NK-92 treated with Interleukin-12 subunit alpha and Interleukin-12 subunit beta, amount 100 ng/mL, for 24 hours (cell line): ENCODE measurements around the gene OPN4.

ENCODE experiments used
- DNase-seq: peaks from one replicate; lab custom pipeline; 2025; lab: John Stamatoyannopoulos, UW

The OPN4 gene

DNA sequence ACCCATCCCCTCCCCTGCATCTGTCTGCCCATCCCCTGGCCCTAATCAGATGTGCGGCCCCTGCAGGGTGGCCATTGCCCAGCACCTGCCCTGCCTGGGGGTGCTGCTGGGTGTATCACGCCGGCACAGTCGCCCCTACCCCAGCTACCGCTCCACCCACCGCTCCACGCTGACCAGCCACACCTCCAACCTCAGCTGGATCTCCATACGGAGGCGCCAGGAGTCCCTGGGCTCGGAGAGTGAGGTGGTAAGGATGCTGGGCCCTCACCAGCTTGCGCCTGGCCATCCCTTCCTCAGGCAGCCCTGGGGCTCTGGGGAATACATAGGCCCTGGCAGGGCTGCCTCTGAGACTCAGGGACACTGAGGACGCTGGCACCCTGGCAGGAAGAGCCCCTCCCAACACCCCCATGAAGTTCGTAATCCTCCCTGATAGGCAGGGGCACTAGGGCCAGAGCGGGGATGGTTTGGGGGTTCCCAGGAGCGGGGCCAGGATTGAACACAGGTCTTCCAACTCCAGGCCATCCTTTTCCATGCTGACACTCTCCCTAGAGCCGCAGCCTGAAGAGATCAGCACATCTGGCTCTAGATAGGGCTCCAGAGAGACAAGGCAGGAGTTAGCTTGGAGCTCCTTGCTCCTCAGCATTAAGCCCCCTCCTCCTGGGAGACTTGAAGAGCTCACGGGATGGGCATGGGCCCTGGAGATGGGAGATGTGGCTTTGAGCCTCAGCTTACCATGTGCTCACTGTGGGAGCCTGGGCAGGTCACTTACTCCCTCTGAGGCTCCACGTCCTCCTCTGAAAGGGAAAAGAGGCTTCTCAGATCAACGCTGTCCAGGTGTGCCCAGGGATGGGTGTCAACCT is 8.1 kb downstream of the OPN4 start:
- no peak for DNase-seq

DNA sequence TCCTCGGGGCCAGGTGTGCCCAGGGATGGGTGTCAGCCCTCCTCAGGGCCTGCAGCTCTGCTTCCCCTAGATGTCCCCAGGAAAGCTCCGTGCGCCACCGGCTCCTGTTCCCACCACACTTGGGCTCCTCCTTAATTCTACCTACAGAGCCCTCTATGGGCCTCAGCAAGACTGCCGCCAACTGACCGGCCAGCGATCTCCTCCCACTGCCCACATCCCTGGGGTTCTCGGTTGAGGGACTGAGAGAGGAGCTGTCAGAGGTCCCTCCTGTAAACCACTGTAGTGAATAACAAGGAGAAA is 8.6 kb downstream of the OPN4 start:
- DNase-seq: no peak

DNA sequence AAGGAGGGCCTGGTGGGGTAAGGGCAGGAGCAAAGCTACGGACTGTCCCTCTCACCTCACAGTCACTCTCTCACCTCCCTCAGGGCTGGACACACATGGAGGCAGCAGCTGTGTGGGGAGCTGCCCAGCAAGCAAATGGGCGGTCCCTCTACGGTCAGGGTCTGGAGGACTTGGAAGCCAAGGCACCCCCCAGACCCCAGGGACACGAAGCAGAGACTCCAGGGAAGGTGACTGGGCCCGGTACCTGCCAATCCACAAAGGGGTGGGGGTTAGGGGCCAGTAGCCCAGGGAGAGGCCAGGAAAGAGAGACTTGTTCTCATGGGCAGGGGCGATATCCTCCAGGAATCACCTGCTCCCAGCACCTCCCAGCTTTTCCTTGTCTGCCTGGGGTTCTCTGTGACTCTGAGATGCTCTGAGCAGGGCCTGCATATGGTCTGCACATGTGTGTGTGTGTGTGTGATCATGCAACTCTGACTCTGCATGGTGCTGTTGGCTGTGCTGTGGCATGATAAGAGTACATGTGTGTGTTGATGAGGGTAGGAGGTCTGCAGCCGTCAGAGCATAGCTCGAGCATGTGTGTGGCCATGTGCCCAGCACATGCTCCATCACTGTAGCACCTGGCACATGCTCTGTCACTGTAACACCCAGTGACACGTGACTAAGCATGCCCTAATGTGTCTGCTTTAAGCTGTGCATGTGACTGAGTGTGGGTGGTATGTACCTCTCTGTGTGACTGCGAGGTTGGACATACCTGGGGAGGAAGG is 9.4 kb downstream of the OPN4 start:
- DNase-seq: no peak

DNA sequence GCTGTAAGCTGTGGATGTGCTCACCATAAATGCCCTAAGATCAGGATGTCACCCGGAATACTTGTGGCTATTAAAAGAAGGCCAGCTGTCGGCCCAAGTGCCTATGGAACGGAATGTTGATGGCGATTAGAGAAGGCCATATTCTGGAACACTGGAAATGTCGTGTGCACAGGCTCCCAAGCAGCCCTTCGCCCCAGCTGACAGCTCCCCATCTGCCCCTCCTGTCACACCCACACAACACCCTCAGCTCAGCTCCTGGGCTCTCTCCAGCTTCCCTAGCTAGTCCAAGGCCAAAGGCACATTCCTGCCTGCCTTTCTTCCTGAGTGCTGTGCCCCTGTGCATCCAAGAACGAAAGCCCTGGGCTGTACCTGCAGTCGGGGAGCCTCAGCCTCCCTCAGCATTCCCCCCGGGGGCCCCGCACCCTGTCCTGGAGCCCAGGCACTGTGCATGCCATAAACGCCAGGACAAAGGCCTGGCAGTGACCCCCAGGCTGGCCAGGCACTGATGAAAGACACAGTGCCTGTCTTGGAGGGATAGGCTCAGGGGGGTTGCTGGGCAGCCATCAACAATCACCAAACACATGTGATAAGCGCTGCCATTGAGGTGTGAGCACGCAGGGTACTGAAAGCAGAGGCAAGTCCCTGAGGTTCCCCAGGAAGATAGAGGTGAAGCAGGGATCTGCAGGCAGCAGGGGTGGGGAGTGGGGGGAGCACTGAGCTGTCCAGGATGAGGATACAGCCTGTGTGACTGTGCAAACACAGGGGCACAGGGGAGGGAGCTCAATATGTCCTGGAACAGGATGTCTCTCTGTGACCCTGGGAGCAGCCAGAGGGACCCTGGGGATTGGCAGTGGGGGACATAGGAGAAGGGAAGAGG is 10.2 kb downstream of the OPN4 start:
- DNase-seq: no peak

DNA sequence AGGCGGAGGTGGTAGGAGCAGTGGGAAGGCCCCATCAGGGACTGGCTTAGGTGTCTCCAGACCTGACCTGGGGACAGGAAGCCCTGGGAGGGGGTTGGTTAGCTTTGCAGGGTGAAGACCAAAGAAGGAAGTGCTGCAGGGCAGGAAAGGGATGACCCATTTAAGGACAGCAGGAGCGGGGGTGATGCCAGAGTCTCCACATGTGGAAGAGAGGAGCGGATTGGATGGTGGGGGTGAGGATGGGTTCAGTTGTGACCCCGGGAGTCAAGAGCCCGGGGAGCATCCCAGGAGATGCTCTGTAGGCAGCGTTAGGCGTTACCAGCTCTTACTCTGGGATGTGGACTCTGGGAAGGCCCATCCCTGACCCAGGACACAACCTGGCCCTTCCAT is 10.9 kb downstream of the OPN4 start:
- no peak for DNase-seq

DNA sequence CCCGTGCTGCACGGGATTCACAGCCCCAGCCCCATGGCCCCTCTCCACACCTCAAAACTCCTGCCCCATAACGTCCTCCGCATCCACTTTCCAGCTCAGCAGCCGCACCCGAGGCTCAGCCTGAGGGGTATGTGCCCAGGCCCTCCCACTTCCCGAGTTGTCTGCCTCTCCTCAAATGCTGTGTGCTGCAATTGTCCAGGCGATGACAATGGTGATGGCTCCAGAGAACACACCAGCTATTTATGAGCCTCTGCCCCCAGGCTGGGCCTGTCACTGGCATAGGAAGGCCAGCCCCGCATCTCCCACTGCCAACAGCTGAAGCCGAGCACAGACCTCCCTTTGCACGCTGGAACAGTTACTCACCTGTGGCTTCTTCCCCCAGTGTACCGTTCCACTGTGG is 11.5 kb downstream of the OPN4 start:
- DNase-seq: no peak

DNA sequence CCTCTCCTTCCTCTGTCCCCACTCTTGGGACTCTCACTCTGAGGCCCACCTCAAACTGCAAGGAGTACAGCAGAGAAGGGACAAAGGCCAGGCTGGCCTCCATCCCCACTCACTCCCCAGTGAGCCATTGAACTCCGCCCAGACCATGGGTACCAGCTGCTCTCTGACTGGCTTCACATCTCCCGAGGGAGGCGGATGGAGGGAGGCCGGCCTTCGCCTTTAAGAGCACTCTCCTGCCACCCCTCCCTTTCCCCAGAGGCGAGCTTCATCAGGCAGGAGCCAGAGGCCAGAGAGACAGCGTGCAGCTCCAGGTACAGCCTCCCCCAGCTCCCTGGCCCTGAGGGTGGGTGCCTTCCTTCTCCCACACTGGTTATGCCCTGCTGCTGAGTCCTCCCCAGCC is 12.2 kb downstream of the OPN4 start:
- no peak for DNase-seq

DNA sequence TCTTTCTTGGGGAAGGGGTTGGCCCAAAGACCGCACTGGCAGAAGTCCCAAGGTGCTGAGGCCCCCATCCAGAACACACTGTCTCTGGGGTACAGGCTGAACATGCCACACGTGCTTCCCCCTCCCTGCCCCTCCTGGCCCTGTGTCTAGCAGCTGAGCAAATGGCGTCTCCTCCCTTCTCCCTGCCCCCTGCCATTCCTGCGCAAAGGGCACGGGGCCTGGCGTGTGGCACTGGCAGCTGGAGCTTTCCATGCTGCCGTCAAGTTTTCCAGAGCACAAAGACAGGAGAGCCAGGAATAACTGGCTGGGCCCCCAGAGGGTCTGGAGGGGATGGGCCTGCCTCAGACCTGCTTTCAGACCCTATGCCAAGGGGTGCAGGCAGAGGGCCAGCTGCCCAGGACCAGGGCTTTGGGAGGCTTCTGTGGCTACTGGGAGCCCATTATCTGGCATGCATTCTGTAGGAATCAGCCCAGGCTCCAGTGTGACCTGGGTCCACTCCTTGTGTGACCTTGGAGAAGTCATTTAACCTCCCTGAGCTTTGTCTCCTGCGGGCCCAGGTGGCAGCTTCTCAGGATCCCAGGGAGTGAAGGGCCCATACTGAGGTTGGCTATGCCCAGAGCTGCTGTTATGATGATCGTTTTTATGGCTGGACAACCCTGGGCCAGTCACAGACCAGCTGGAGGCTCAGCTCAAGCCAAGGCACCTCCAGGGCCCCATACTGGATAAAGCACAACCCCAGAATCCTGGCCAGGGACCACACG is 13.3 kb downstream of the OPN4 start:
- DNase-seq: no peak

DNA sequence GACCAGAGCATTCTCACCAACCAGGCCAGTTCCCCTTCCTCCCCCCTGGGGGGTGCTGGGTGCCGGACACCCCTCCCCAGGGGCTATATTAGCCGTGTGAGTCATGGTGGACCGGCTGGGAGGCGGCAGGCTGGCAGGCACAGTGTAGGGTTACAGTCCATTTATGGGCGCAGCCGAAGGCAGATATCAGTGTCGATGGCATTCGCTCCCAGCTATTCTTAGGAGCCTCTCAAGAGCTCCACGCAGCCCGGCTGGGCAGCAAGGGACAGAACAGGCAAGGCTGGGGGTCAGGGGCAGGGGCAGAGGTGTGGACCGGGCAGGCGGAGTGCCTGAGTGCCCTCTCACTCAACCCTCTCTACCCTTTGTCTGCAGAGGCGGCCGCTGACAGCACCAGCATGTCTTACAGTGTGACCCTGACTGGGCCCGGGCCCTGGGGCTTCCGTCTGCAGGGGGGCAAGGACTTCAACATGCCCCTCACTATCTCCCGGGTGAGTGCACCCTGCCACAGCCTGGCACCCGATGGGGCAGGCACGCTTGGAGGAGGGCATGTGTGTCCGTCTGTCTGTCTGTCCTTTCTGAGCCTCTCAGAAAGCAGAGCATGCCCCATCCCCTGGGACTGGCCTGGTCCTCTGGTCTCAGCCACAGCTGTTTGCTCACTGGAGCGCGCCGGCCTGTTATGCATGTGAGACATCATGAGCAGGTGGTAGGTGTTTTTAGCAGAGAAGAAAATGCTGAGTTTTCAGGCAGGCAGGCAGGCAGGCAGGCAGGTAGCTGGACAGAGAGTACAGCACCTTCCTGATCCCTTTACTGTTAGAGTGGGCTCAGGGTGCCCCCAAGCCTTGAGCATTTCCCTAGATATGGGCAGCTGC is 14.2 kb downstream of the OPN4 start, which contains the start of gene LDB3:
LDB3 (plus strand) TSS at position 215 of the 869 bp plus-strand sequence; CDS start at position 396, 181 bp downstream.
- no peak for DNase-seq

DNA sequence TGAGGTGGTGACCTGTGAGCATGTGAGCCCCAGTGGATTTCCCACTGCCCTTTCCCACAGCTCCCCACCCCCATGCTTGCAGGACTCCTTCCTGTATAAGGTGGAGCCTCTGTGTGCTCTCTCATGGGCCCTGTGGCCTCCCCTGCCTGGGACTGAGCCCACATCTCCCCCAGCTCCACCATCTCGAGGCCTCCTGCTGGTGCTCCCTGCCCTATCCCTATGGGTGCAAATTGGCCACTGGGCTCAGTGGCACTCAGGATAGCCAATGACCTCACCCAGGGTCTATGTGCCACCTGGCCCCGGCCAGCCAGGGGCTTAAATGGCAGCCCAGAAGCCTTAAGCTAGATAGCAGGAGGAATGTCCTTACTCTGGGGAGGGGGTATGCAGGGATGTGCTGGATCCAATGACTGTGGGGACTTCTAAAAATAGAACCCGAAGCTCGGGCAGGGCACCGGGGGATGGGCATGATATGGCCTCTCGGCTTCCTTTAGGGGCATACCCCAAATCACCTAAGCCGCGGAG is 16.0 kb downstream of the OPN4 start:
- no peak for DNase-seq

DNA sequence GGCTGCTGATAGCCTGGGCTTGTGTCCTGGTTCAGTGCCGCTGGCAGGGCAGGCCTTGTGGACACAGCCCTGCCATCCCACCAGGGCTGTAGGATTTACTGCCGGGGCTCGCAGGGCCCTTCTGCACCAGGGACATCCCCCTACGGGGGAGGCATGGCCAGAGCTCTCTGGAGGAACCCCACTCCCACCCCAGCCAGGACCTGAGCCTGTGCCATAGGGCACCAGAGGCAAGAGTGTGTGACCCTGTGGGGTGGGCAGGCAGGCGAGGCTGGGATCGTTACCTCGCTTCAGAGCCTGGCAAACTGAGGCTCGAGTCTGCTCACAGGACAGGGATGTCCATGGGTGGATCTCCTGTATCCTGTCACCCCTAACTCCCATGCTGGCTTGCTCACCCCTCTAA is 16.5 kb downstream of the OPN4 start:
- DNase-seq: no peak

DNA sequence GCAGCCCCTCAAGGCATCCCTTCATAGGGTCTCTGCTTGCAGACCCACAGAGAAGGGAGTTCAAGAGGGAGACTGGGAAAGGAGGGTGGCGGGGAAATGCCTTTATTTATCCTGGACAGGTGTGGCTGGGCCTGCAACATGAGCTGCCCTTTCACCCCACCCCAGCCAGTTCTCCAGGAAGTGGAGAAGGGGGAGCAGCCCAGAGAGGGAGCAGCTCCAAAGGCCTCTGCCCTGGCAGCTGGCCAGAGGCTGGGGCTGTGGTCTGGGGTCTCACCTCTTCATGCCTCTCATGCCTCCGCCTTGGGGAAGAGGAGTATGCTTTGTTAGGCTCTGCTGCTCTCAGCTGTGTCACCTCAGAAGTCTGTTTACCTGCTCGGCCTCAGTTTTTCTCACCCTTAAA is 17.1 kb downstream of the OPN4 start:
- no peak for DNase-seq

DNA sequence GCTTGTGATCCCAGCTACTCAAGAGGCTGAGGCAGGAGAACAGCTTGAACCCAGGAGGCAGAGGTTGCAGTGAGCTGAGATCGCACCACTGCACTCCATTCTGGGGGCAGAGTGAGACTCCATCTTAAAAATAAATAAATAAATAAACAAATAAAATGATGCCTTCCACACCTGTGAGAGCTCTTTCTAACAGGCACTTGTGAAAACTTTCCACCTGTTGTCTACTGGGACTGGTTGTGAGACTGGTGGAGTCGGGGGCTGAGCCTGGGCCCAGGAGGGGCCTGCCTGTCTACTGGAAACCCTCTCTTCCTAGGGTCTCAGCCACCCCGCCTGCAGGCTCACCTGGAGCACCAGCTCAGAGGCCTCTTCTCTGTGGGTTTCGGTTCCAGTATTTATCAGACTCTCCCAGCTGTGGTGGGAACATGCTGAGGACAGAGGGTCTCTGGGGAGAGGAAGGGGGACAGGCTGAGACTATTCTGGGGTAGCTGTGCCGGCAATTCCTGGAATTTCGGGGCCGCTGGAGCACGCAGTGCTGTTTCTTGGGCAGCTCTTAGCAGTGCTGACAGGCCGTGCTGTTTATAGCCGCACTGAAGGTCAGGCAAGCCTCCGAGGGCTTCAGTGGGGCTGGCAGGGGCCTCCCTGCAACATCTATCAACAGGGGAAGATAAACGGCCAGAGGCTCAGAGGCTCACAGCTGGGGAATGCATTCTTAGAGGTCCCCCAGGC is 17.8 kb downstream of the OPN4 start:
- DNase-seq: no peak

DNA sequence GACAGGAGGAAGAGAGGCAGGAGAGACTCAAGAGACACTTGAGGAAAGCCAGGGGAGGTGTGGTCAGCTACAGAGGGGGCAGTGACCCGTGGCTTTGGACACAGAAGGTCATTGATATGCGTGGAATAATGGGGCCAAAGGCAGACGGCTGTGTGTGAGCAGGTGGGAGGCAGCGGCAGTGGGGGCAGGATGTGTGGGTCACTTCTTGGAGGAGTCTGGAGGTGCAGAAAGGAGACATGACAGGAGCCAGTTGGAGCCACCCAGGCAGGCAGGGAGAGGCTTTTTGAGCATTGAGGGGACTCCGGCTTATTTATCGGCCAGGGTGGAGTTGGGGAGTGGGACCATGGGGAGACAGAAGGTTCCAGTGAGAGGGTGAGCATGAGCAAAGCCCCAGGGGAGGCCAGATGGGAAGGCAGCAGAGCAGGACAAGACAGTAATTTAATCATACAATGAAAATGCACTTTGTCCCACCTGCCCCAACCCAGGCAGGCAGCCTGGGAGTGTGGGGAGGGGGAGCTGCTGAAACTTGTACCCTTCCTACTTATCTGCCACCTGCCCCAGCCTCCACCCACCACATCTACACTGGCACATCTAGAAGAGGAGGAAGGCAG is 19.0 kb downstream of the OPN4 start:
- DNase-seq: no peak

DNA sequence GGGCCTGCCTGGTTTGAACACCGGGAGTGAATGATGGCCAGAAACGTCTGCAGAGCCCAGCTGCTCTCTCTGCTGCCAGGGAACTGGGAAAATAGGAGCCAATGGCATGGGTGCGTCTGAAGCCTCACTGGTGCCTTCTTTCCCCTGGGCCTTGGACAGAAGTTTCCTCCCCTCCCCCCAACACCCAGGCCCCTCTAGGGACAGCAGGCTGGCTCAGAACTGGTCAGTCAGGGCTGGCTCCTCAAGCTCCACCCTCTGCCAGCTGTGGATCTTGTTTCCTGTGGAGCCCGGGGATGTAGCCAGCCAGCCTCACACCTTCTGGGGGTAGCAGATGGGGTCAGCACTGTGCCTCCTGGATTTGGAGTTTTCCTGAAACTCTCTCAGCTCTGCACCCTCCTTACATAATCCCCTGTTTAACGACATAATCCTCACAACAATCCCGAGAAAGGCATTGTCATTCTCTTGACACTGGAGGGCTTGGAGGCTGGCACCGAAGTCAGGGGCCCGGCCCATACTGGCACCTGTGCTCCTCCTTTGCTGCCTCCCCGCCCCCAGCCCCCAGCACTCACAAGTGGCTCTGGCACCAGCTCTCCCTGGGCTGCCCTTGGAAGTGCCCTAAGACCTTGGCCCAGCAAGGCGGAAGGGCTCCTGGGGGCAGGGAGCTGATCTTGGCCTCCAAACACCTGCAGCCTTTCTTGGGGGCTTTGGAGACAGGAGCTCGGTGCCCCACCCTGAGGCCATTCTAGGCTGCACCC is 19.7 kb downstream of the OPN4 start:
- no peak for DNase-seq

DNA sequence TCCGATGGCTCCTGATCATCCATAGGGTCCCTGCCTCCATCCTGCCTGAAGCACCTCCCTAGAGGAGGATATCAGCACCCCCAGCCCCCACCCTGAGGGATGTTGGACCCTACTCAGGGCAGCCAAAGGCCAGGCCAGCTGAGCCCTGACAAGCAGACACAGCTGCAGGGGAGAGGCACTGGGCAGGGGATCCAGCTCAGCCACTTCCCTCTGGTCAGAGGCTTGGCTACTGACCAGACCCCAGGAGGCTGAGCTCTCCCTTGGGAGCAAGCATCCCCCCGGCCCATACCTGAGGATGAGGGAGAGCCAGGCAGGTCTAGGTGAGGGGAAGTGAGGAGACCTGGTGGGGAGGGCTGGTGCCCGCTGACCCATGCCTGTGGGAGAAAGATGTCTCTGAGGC is 20.6 kb downstream of the OPN4 start:
- DNase-seq: no peak

DNA sequence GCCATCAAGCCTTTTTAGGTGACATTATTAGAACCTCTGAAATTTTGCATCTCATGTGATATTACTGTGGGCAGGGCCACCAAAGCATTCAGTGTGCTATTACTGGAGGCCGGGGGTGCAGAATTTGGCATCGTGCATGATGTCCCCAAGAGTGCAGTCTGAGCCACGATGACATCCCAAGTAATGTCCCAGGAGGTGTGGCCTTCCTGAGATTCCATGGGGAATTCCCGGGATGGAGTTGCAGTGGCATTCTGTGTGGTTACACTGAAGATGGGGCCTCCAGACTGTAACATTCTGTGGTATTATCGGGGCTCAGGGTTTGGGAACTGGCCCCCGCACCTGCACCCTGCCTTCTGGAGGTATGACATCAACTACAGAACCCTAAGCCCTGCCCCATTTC is 23.0 kb downstream of the OPN4 start:
- no peak for DNase-seq

DNA sequence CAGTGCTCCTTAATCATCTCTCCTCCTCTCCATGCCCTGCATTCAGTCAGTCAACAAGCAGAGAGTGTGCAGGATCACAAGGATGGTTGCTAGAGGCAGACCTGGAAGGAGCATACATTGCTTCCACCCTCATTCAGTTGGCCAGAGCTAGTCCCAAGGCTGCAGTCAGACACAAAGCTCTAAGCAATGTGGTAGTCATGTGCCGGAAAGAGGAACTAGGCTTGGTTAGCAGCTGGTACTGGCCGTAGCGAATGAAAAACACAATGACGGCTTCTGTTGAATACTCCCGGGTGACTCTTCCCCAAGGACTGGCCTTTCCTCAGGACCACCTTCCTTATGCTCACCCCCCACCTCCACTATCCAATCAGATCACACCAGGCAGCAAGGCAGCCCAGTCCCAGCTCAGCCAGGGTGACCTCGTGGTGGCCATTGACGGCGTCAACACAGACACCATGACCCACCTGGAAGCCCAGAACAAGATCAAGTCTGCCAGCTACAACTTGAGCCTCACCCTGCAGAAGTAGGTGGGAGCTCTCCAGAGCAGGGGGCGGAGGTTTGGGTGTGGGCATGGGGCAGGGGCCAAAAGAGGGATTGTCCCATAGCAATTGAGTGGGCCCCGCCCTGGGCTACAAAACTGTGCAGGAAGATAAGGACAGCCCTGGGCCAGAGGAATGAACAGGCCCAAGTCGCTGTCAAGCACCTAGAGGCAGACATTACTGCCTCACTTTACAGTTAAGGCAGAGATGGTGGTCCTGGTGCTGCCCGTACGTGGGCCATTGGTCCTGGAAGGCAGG is 24.8 kb downstream of the OPN4 start:
- no peak for DNase-seq
